OCI-LY7 (cell line): ENCODE results near the gene TREML4. TPM values are rescaled to one million over a fixed set of nuclear protein-coding genes. Genes with fewer than 3 reads are reported as not detected.

ENCODE experiments used
- BruUV-seq: library from RNA; stranded (reverse); fragments of 400-500 nt; replicated peaks from 2 replicates; lab custom pipeline; 2021; lab: Mats Ljungman, UMichigan
- CTCF ChIA-PET: fragments of 300-600 bp; sonication (Branson Sonifier 250); formaldehyde crosslinking; loops from one replicate; lab custom pipeline; 2022; ENCODE audit warnings: antibody characterized with exemption; ENCODE audit not compliant: unreplicated experiment; lab: Charles Lee
- POLR2A ChIA-PET: fragments of 300-600 bp; sonication (Branson Sonifier 250); formaldehyde crosslinking; loops from one replicate; lab custom pipeline; 2022; ENCODE audit warnings: antibody characterized with exemption; lab: Charles Lee
- DNase-seq: peaks from one replicate; pipeline ENCODE4 v3.0.0-alpha.2; 2015; ENCODE audit warnings: low spot score
- H2AFZ ChIP-seq: fragments of 200-600 bp; sonication (generic), shearing (Covaris generic); 2 replicates; pipeline ENCODE4 v1.6.1; 2014; ENCODE audit warnings: mild to moderate bottlenecking, antibody characterized with exemption, low read length, moderate library complexity
- H3K27ac ChIP-seq: fragments of 200-600 bp; sonication (generic); 2 replicates; pipeline ENCODE4 v1.5.1; 2014; ENCODE audit warnings: mixed run types, low read depth, mild to moderate bottlenecking, moderate library complexity, low read length, inconsistent platforms; ENCODE audit not compliant: poor library complexity, severe bottlenecking
- H3K36me3 ChIP-seq: fragments of 200-600 bp; sonication (generic); 2 replicates; pipeline ENCODE4 v1.6.1; 2014; ENCODE audit warnings: mild to moderate bottlenecking, antibody characterized with exemption, low read length, moderate library complexity, mixed read lengths; ENCODE audit not compliant: insufficient read depth
- H3K4me1 ChIP-seq: fragments of 200-600 bp; sonication (generic); 2 replicates; pipeline ENCODE4 v1.5.1; 2014; ENCODE audit warnings: mild to moderate bottlenecking, low read length; ENCODE audit not compliant: insufficient read depth, poor library complexity, severe bottlenecking
- H3K4me2 ChIP-seq: fragments of 200-600 bp; sonication (generic); 2 replicates; pipeline ENCODE4 v1.6.1; 2014; ENCODE audit warnings: mild to moderate bottlenecking, low read length
- H3K4me3 ChIP-seq: fragments of 200-600 bp; sonication (generic); 2 replicates; pipeline ENCODE4 v1.5.1; 2014; ENCODE audit warnings: mild to moderate bottlenecking, low read depth, low read length; ENCODE audit not compliant: poor library complexity, severe bottlenecking
- H3K79me2 ChIP-seq: fragments of 200-600 bp; sonication (generic); 2 replicates; pipeline ENCODE4 v1.6.1; 2016; ENCODE audit warnings: low read depth, mild to moderate bottlenecking, low read length, moderate library complexity, mixed read lengths; ENCODE audit not compliant: insufficient read depth
- H3K9me2 ChIP-seq: fragments of 200-600 bp; sonication (generic); 2 replicates; pipeline ENCODE4 v1.6.1; 2016; ENCODE audit warnings: mild to moderate bottlenecking, low read length, mixed read lengths; ENCODE audit not compliant: insufficient read depth
- H3K9me3 ChIP-seq: fragments of 200-600 bp; sonication (generic); 2 replicates; pipeline ENCODE4 v1.6.1; 2014; ENCODE audit warnings: mild to moderate bottlenecking, mixed run types, low read length, mixed read lengths
- H4K20me1 ChIP-seq: fragments of 200-600 bp; sonication (generic); 2 replicates; pipeline ENCODE4 v1.6.1; 2014; ENCODE audit warnings: mild to moderate bottlenecking, antibody characterized with exemption, low read length, moderate library complexity, mixed read lengths; ENCODE audit not compliant: insufficient read depth
- EZH2phosphoT487 ChIP-seq: fragments of 200-600 bp; sonication (generic); IDR thresholded peaks from 2 replicates; pipeline ENCODE4 v1.6.1; 2018; ENCODE audit warnings: low read depth, borderline replicate concordance, mild to moderate bottlenecking, mixed run types, antibody characterized with exemption, low read length, moderate library complexity, mixed read lengths
- intact Hi-C: fragments of 100-400 bp; cut with micrococcal nuclease; formaldehyde crosslinking; loops from one replicate; pipeline ENCODE4 v1.10.0; 2022; ENCODE audit not compliant: unreplicated experiment
- total RNA-seq, 2 experiments: library from RNA; depleted of rRNA in 1 of 2; stranded (reverse); fragments of >200 nt in 1 of 2; shearing (Covaris generic) in 1 of 2; gene quantifications; 2 replicates each; pipeline ENCODE4 v1.2.3, GENCODE V29; 2014 to 2022
- TF ChIP-seq, protein P1 (sequence below): fragments of 200-600 bp; sonication (generic); conservative IDR thresholded peaks from 2 replicates; pipeline ENCODE4 v1.5.1; 2014; ENCODE audit warnings: mild to moderate bottlenecking, antibody characterized with exemption, low read length, moderate library complexity, mixed read lengths

Gene TREML4
- total RNA-seq, 2 experiments from 2014 or later = not detected

DNA sequence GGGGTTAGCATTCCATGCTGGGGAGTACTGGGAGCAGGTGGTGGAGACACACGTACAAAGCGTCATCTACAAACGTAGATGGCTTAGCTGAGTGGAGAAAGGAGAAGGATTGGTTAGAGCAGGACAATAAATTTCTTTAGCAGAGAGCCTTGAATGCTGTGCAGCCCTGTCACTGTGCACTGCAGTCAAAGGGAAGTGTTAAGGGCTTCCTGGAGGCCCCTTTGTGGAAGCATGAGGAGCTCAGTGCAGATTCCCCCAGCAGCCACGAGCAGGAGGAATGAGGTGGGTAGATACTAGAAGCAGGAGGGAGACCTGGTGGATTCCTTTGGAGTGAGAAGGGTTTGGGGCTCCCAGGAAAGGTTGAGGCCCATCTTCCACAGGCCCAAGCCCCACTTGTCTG lies 6.1 kb upstream of the TREML4 start:
- CTCF ChIA-PET = no interaction called here
- H3K36me3 ChIP-seq = no peaks in the 10 kb centered on the region
- TF ChIP-seq, protein P1, sequence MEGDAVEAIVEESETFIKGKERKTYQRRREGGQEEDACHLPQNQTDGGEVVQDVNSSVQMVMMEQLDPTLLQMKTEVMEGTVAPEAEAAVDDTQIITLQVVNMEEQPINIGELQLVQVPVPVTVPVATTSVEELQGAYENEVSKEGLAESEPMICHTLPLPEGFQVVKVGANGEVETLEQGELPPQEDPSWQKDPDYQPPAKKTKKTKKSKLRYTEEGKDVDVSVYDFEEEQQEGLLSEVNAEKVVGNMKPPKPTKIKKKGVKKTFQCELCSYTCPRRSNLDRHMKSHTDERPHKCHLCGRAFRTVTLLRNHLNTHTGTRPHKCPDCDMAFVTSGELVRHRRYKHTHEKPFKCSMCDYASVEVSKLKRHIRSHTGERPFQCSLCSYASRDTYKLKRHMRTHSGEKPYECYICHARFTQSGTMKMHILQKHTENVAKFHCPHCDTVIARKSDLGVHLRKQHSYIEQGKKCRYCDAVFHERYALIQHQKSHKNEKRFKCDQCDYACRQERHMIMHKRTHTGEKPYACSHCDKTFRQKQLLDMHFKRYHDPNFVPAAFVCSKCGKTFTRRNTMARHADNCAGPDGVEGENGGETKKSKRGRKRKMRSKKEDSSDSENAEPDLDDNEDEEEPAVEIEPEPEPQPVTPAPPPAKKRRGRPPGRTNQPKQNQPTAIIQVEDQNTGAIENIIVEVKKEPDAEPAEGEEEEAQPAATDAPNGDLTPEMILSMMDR = no peak
- no peak for TF ChIP-seq EZH2phosphoT487
- no peaks in the 10 kb centered on the region for H4K20me1 ChIP-seq
- H3K9me2 ChIP-seq = no peaks in the 10 kb centered on the region
- POLR2A ChIA-PET = interaction anchor here (0.6 kb wide), 1 partner anchor 56 kb away, joined by 5 read pairs; no protein-coding TSS in a partner anchor
- no peaks in the 10 kb centered on the region for H3K79me2 ChIP-seq
- no peak overlapping the region for H3K27ac ChIP-seq
- DNase-seq = no peak
- H3K9me3 ChIP-seq = peaks cover 11% of the 10 kb centered on the region
- no peaks in the 10 kb centered on the region for H3K4me1 ChIP-seq
- BruUV-seq = no TSS peak
- H3K4me3 ChIP-seq = no peak overlapping the region
- H3K4me2 ChIP-seq = no peak overlapping the region
- no peak overlapping the region for H2AFZ ChIP-seq
- intact Hi-C loops = no loop called here

DNA sequence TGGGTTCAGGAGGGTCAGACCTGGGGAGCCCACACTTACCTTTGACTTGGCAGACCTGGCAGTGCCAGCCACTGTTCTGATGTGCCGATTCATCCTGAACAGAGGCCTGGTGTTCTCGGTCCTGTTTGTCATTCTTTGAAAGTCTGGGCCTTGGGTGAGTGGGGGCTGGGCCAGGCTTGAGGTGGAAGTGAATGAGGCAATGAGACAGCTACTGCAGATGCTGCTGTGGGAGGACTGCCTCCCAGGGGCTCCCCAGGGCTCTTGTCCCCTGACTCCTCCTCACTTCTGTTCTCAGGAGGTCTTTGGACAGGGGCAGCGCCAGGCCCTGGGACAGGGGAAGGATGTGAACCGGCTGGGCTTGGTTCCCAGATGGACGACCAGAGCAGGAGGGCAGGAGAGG lies 5.6 kb upstream of the TREML4 start:
- Histone ChIP-seq H3K36me3 (no peaks in the 10 kb centered on the region), H3K79me2 (no peaks in the 10 kb centered on the region), H3K4me2 (no peak overlapping the region), H2AFZ (no peak overlapping the region), H3K27ac (no peak overlapping the region), H3K4me1 (no peaks in the 10 kb centered on the region), H3K9me2 (no peaks in the 10 kb centered on the region), H4K20me1 (no peaks in the 10 kb centered on the region), H3K9me3 (peaks cover 11% of the 10 kb centered on the region), H3K4me3 (no peak overlapping the region)
- intact Hi-C loops = no loop called here
- ChIA-PET CTCF (no interaction called here), POLR2A (interaction anchor here (0.6 kb wide), 1 partner anchor 55 kb away, joined by 5 read pairs; no protein-coding TSS in a partner anchor)
- TF ChIP-seq, protein P1 = no peak
- no peak for TF ChIP-seq EZH2phosphoT487
- BruUV-seq = no TSS peak
- no peak for DNase-seq

DNA sequence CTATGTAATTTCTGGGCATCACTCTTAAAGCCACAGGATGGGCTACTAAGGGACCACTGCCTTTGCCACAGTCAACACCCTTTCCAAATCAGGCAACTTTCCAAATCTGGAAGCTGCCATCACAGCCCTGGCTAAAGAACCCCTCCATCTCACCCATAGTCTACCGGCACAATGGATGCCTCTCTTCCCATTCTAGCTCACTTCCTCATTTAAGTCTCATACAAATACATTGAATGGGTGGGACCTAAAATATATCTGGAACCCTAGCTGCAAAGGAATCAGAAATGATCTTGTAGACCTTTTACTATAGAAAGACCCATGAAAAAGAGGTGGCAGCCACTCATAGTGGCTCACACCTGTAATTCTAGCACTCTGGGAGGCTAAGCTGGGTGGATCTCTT lies 3.3 kb upstream of the TREML4 start:
- Histone ChIP-seq H3K4me3 (no peak overlapping the region), H3K9me2 (no peaks in the 10 kb centered on the region), H3K4me2 (no peak overlapping the region), H3K4me1 (no peaks in the 10 kb centered on the region), H4K20me1 (no peaks in the 10 kb centered on the region), H3K9me3 (peaks cover 5% of the 10 kb centered on the region), H3K36me3 (no peaks in the 10 kb centered on the region), H2AFZ (no peak overlapping the region), H3K27ac (no peak overlapping the region), H3K79me2 (no peaks in the 10 kb centered on the region)
- ChIA-PET CTCF (interaction anchor here (0.6 kb wide), 1 partner anchor 505 kb away, joined by 3 read pairs; no protein-coding TSS in a partner anchor), POLR2A (interaction anchor here (1.0 kb wide), 1 partner anchor 9 kb away, joined by 4 read pairs; no protein-coding TSS in a partner anchor)
- no peak for DNase-seq
- no peak for TF ChIP-seq EZH2phosphoT487
- TF ChIP-seq, protein P1 = no peak
- no TSS peak for BruUV-seq
- intact Hi-C loops = no loop called here
